ENCODE measurements around the gene NCBP2L. TPM values are rescaled to one million over a fixed set of nuclear protein-coding genes. Genes with fewer than 3 reads are reported as not detected.
A peak's percentile ranks its signal among the peaks of the same experiment; 100 is the strongest.

NCBP2L gene
- total RNA-seq, 2 experiments from 2014 or later: not detected

- Mint-ChIP-seq H3K4me3 (no peak overlapping the region), H3K9me3 (ENCODE audit: low read depth) (no peaks in the 10 kb centered on the region), H3K27me3 (no peaks in the 10 kb centered on the region), H3K4me1 (peaks cover 38% of the 10 kb centered on the region), H3K27ac (no peak overlapping the region), H3K36me3 (ENCODE audit: low read depth) (no peaks in the 10 kb centered on the region)
- ChIA-PET CTCF (interaction anchor here (0.5 to 0.9 kb wide), 3 partner anchors 13 to 79 kb away, joined by 3 read pairs; no protein-coding TSS in a partner anchor), POLR2A (no interaction called here)
- ATAC-seq (no peak), DNase-seq (no peak)
- intact Hi-C loops (cut with DNase I, micrococcal nuclease): no loop called here
Measured at GRCh38 chrX:107738768-107739167, 38.8 kb upstream of the NCBP2L start.

- POLR2A ChIA-PET: interaction anchor here (1.0 kb wide), 1 partner anchor 26 kb away, joined by 3 read pairs; no protein-coding TSS in a partner anchor
- CTCF ChIA-PET: interaction anchor here (0.9 to 1.0 kb wide), 3 partner anchors 10 to 22 kb away, joined by 3 to 4 read pairs (median 3); no protein-coding TSS in a partner anchor
Measured at GRCh38 chrX:107739541-107739940, 38.0 kb upstream of the NCBP2L start.

GRCh38 chrX:107741404-107741790 lies 36.1 kb upstream of the NCBP2L start:
- ChIA-PET POLR2A (interaction anchor here (0.8 kb wide), 1 partner anchor 65 kb away, joined by 4 read pairs; no protein-coding TSS in a partner anchor), CTCF (interaction anchor here (1.3 kb wide), 2 partner anchors 10 to 34 kb away, joined by 4 to 5 read pairs; partner anchors contain the start of gene TSC22D3)
- H3K4me1 Mint-ChIP-seq: peaks cover 42% of the 10 kb centered on the region
- peak overlapping the region; percentile 66 for H3K4me3 Mint-ChIP-seq
- DNase-seq: no peak
- H3K27ac Mint-ChIP-seq: peak overlapping the region; percentile 96
- no peaks in the 10 kb centered on the region for H3K9me3 Mint-ChIP-seq (ENCODE audit: low read depth)
- H3K27me3 Mint-ChIP-seq: no peaks in the 10 kb centered on the region
- peak; percentile 6 for ATAC-seq
- H3K36me3 Mint-ChIP-seq (ENCODE audit: low read depth): no peaks in the 10 kb centered on the region
- intact Hi-C loops (cut with DNase I, micrococcal nuclease): no loop called here

More at GRCh38 chrX:107739541-107739940, 38.0 kb upstream of the NCBP2L start:
- intact Hi-C loops (cut with DNase I, micrococcal nuclease): no loop called here
- Mint-ChIP-seq H3K4me1 (peaks cover 41% of the 10 kb centered on the region), H3K4me3 (no peak overlapping the region), H3K36me3 (ENCODE audit: low read depth) (no peaks in the 10 kb centered on the region), H3K27ac (no peak overlapping the region), H3K9me3 (ENCODE audit: low read depth) (no peaks in the 10 kb centered on the region), H3K27me3 (no peaks in the 10 kb centered on the region)
- DNase-seq (no peak), ATAC-seq (no peak)

DNA sequence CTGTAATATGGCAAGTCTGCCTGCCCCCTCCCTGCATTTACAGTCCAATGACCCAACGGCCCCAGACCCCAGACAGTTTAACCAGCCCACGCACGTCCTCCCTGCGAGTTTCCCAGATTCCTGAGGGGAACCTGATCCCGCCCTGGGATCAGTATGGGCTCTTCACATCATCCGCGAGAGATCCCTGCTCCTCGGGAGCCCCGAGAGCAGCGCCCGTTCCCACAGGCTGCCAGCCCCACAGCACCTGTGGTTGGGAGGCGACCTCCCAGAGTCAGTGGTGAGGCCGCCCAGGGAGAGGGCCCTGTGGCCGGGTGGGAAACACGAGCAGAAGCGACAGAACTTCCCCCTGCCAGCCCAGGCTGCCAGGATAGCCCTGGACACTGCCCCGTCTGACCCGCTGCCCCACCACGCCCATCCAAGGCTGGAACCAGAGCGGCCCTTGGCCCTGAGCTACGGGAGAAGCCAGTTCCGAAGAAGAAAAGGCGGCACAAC lies 34.8 kb upstream of the NCBP2L start:
- ChIA-PET CTCF (interaction anchor here (1.1 to 1.8 kb wide), 2 partner anchors 9 to 70 kb away, joined by 3 to 6 read pairs; no protein-coding TSS in a partner anchor), POLR2A (no interaction called here)
- DNase-seq: no peak
- H3K4me1 Mint-ChIP-seq: peaks cover 42% of the 10 kb centered on the region
- intact Hi-C loops (cut with DNase I, micrococcal nuclease): loop anchor here (1.0 to 2.0 kb wide), 5 partner anchors 24 to 69 kb away; partner anchors contain the start of gene NCBP2L (in 1 of the 2)
- ATAC-seq: no peak
- no peaks in the 10 kb centered on the region for H3K36me3 Mint-ChIP-seq (ENCODE audit: low read depth)
- H3K27ac Mint-ChIP-seq: peak overlapping the region; percentile 96
- peak overlapping the region; percentile 66 for H3K4me3 Mint-ChIP-seq
- no peaks in the 10 kb centered on the region for H3K9me3 Mint-ChIP-seq (ENCODE audit: low read depth)
- H3K27me3 Mint-ChIP-seq: no peaks in the 10 kb centered on the region

DNA sequence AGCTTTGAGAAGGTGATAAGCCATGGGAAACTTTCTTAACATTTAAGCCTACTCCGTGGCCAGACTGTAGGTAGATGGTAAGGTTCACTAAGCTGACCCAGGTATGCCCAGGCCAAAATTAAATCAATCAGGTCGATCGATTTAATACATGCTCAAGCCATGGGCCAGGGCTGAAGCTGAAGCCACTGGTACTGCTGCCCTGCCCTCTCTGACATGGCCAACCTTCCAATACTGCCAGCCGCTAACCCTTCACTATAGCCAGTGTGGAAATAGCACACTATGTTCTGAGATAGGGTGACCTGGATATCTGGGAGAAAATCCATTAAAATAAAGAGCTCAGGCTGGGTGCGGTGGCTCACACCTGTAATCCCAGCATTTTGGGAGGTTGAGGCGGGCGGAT lies 33.5 kb upstream of the NCBP2L start:
- Mint-ChIP-seq H3K4me3 (no peak overlapping the region), H3K36me3 (ENCODE audit: low read depth) (no peaks in the 10 kb centered on the region), H3K27me3 (no peaks in the 10 kb centered on the region), H3K9me3 (ENCODE audit: low read depth) (no peaks in the 10 kb centered on the region), H3K4me1 (peaks cover 39% of the 10 kb centered on the region), H3K27ac (no peak overlapping the region)
- ATAC-seq: no peak
- intact Hi-C loops (cut with DNase I, micrococcal nuclease): loop anchor here in 1 of 2 experiments (2.0 kb wide), 1 partner anchor 33 kb away; the partner anchor contains the start of gene NCBP2L
- CTCF ChIA-PET: interaction anchor here (0.7 to 1.8 kb wide), 4 partner anchors 32 to 71 kb away, joined by 3 to 6 read pairs (median 4); partner anchors contain the start of genes NCBP2L and TSC22D3
- POLR2A ChIA-PET: no interaction called here
- no peak for DNase-seq

- no peak for ATAC-seq
- no peak overlapping the region for H3K4me3 Mint-ChIP-seq
- peaks cover 32% of the 10 kb centered on the region for H3K4me1 Mint-ChIP-seq
- H3K27me3 Mint-ChIP-seq: no peaks in the 10 kb centered on the region
- H3K27ac Mint-ChIP-seq: no peak overlapping the region
- POLR2A ChIA-PET: no interaction called here
- intact Hi-C loops (cut with DNase I, micrococcal nuclease): no loop called here
- no peaks in the 10 kb centered on the region for H3K36me3 Mint-ChIP-seq (ENCODE audit: low read depth)
- CTCF ChIA-PET: interaction anchor here (0.8 to 1.8 kb wide), 3 partner anchors 10 to 69 kb away, joined by 3 to 6 read pairs (median 4); partner anchors contain the start of gene NCBP2L
- DNase-seq: no peak
- H3K9me3 Mint-ChIP-seq (ENCODE audit: low read depth): no peaks in the 10 kb centered on the region
Measured at GRCh38 chrX:107744868-107745267, 32.7 kb upstream of the NCBP2L start.

DNA sequence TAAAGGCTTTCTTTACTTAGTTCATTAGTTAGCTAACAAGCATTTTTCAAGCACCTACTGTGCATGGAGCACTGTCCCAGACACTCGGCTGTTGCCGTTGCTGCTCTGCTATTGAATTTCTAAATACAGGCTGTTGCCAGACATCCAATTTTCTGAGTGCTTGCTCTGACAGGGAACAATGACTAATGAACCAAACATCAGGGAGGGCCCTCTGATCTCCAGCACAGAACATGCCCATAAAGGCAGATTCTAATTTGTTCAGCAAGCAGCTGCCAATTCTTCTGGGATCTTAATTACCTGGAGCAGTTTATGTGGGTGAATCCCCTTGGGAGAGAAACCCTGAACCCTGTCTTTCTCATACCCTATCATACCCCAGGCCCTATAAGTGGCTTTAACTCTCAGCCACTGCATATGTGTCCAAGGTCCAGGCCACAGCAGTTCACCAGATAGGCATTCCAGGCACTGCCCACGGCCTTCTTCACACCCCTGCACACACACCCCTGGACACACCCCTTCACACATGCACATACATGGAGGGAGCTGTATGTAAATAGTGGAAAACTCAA lies 29.9 kb upstream of the NCBP2L start:
- DNase-seq: no peak
- H3K9me3 Mint-ChIP-seq (ENCODE audit: low read depth): no peaks in the 10 kb centered on the region
- ChIA-PET POLR2A (no interaction called here), CTCF (no interaction called here)
- no peak overlapping the region for H3K27ac Mint-ChIP-seq
- no peak overlapping the region for H3K4me3 Mint-ChIP-seq
- no peak for ATAC-seq
- intact Hi-C loops (cut with DNase I, micrococcal nuclease): no loop called here
- no peaks in the 10 kb centered on the region for H3K36me3 Mint-ChIP-seq (ENCODE audit: low read depth)
- peaks cover 7% of the 10 kb centered on the region for H3K4me1 Mint-ChIP-seq
- no peaks in the 10 kb centered on the region for H3K27me3 Mint-ChIP-seq

DNA sequence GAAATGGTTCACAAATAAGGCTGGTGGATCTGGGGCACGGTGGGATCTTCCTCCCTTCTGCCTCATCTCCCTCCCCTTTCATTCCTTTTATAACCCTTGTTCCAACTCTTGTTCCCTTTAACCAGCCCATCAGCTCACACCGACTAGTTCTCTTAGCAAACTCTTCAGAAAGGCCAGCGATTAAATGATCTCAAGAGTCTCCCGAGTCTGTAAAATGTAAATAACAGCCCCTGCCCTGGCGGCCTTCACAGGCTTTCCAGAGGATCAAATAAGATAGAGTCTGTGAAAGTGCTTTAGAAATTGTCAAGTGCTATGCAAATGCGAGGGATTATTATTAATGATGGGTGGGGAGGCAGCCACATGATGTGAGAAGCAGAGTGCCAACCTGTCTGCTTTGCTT lies 29.0 kb upstream of the NCBP2L start:
- CTCF ChIA-PET: no interaction called here
- Mint-ChIP-seq H3K4me1 (peaks cover 6% of the 10 kb centered on the region), H3K9me3 (ENCODE audit: low read depth) (no peaks in the 10 kb centered on the region), H3K4me3 (no peak overlapping the region), H3K27ac (no peak overlapping the region), H3K36me3 (ENCODE audit: low read depth) (no peaks in the 10 kb centered on the region), H3K27me3 (no peaks in the 10 kb centered on the region)
- DNase-seq (no peak), ATAC-seq (no peak)
- POLR2A ChIA-PET: no interaction called here
- intact Hi-C loops (cut with DNase I, micrococcal nuclease): no loop called here

GRCh38 chrX:107750263-107750662 lies 27.3 kb upstream of the NCBP2L start:
- peaks cover under 1% of the 10 kb centered on the region for H3K4me1 Mint-ChIP-seq
- H3K27me3 Mint-ChIP-seq: no peaks in the 10 kb centered on the region
- DNase-seq: no peak
- no peaks in the 10 kb centered on the region for H3K9me3 Mint-ChIP-seq (ENCODE audit: low read depth)
- H3K4me3 Mint-ChIP-seq: no peak overlapping the region
- POLR2A ChIA-PET: no interaction called here
- CTCF ChIA-PET: interaction anchor here (1.7 kb wide), 1 partner anchor 34 kb away, joined by 3 read pairs; no protein-coding TSS in a partner anchor
- intact Hi-C loops (cut with DNase I, micrococcal nuclease): no loop called here
- H3K36me3 Mint-ChIP-seq (ENCODE audit: low read depth): no peaks in the 10 kb centered on the region
- no peak overlapping the region for H3K27ac Mint-ChIP-seq
- ATAC-seq: no peak

- ChIA-PET POLR2A (no interaction called here), CTCF (interaction anchor here (1.7 kb wide), 1 partner anchor 35 kb away, joined by 3 read pairs; no protein-coding TSS in a partner anchor)
- Mint-ChIP-seq H3K36me3 (ENCODE audit: low read depth) (no peaks in the 10 kb centered on the region), H3K4me1 (peaks cover 6% of the 10 kb centered on the region), H3K27ac (no peak overlapping the region), H3K4me3 (no peak overlapping the region), H3K27me3 (no peaks in the 10 kb centered on the region), H3K9me3 (ENCODE audit: low read depth) (no peaks in the 10 kb centered on the region)
- DNase-seq: no peak
- ATAC-seq: no peak
- intact Hi-C loops (cut with DNase I, micrococcal nuclease): no loop called here
Measured at GRCh38 chrX:107750861-107751445, 26.6 kb upstream of the NCBP2L start.

- ChIA-PET CTCF (interaction anchor here (0.8 to 1.4 kb wide), 2 partner anchors 13 to 141 kb away, joined by 3 read pairs; no protein-coding TSS in a partner anchor), POLR2A (no interaction called here)
- DNase-seq (no peak), ATAC-seq (no peak)
- H3K27ac Mint-ChIP-seq: no peak overlapping the region
- H3K4me1 Mint-ChIP-seq: peaks cover 6% of the 10 kb centered on the region
- no peak overlapping the region for H3K4me3 Mint-ChIP-seq
- no peaks in the 10 kb centered on the region for H3K36me3 Mint-ChIP-seq (ENCODE audit: low read depth)
- intact Hi-C loops (cut with DNase I, micrococcal nuclease): no loop called here
- no peaks in the 10 kb centered on the region for H3K27me3 Mint-ChIP-seq
- H3K9me3 Mint-ChIP-seq (ENCODE audit: low read depth): no peaks in the 10 kb centered on the region
Measured at GRCh38 chrX:107752043-107752442, 25.5 kb upstream of the NCBP2L start.

All from activated CD4-positive, alpha-beta T cell treated with anti-CD3 and anti-CD28 coated beads for 36 hours (primary cell).